Measurements from ENCODE around the gene IQCH. TPM values are rescaled to one million over a fixed set of nuclear protein-coding genes. Genes with fewer than 3 reads are reported as not detected.
A peak's percentile ranks its signal among the peaks of the same experiment; 100 is the strongest.

IQCH gene
- total and polyA plus RNA-seq, 9 of the 15 experiments (the other 6 are each of a cell fraction or from before 2014, with no cell fraction given) = 1.8 to 3.9 (median 2.7) TPM

DNA sequence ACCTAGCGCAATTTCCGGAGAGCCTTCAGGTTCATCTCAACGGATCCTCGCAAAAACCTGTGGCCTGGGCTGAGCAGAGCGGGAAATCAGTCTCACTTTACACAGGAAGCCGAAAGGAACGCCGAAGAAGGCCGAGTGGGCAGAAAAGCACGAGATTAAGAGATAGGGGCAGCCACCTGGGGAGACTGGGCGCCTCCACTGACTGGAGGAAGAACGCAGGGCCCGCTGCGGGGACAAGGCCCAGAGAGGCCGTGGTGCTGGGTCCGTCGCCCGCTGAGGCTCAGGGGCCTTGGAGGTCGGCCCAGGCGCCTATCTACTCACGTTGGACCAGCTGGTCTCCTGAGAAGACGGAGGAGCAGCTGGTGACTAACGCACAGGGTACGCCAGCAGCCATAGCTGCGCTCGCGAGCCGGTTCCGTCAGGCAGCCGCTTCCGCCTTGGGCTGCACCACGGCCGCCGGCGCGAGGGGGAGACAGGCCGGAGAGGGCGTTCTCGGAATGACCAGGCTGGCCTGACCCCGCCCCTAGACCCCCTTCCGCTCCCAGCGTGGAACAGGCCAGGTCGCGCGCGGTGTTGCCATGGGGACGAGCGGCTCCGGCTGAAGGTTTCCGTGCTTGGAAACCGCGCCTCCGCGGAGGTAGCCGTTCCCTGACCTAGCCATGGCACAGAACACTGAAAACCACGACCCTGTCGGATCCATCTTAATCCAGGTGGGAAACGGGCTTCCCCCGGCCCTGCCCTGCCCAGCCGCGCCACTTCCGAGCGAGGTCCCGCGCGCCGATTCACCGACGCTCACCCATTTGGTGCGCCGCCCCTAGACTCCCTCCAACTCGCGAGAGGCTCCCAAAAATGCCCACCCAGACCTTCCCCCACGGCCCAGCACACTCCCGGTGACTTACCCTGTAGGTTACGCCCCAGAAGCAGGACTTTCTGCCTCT lies at the start of gene IQCH, which contains the start of gene AAGAB (continued):
- TF ChIP-seq, protein P1, sequence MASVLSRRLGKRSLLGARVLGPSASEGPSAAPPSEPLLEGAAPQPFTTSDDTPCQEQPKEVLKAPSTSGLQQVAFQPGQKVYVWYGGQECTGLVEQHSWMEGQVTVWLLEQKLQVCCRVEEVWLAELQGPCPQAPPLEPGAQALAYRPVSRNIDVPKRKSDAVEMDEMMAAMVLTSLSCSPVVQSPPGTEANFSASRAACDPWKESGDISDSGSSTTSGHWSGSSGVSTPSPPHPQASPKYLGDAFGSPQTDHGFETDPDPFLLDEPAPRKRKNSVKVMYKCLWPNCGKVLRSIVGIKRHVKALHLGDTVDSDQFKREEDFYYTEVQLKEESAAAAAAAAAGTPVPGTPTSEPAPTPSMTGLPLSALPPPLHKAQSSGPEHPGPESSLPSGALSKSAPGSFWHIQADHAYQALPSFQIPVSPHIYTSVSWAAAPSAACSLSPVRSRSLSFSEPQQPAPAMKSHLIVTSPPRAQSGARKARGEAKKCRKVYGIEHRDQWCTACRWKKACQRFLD (CRISPR knock-in tag; IDR thresholded peaks at IDR 0.05) = peak; percentile 95
- TF ChIP-seq TEAD1 (CRISPR knock-in tag; IDR thresholded peaks at IDR 0.05) (peak; percentile 4 to 85; a peak in 1 of 4 replicates), MIER1 (IDR thresholded peaks at IDR 0.05; ENCODE audit: low read depth) (no peak), TRIM28 (IDR thresholded peaks at IDR 0.05) (no peak), SAP30 (IDR thresholded peaks at IDR 0.05; ENCODE audit: borderline replicate concordance, insufficient read depth, low read depth, low read length, poor library complexity, severe bottlenecking) (peak; percentile 93), SRSF7 (optimal IDR thresholded peaks at IDR 0.05; ENCODE audit: low read depth, low read length) (no peak), HDAC1 (IDR thresholded peaks at IDR 0.05) (peak in 1 of 2 experiments; percentile 89; a peak in 2 of 4 replicates), MAFK (IDR thresholded peaks at IDR 0.05; ENCODE audit: low read length) (0 out of 2 replicates have a peak, but pooled peaks have one; percentile 25), LCOR (CRISPR knock-in tag; IDR thresholded peaks at IDR 0.05) (peak; percentile 74), PTTG1 (tag; IDR thresholded peaks at IDR 0.05; ENCODE audit: low read depth) (no peak), SRF (CRISPR knock-in tag; IDR thresholded peaks at IDR 0.05) (peak in 1 of 2 experiments; percentile 39; a peak in 1 of 4 replicates), MTA3 (IDR thresholded peaks at IDR 0.05; ENCODE audit: borderline replicate concordance) (no peak; the same call in 1 of the 2 replicates), SNRNP70 (optimal IDR thresholded peaks at IDR 0.05; ENCODE audit: low read depth, low read length) (no peak), FOXP1 (CRISPR knock-in tag; IDR thresholded peaks at IDR 0.05) (peak; percentile 92), XRCC3 (IDR thresholded peaks at IDR 0.05) (no peak), ZNF146 (CRISPR knock-in tag; IDR thresholded peaks at IDR 0.05; ENCODE audit: unreplicated experiment) (peak; percentile 19), ZNF121 (CRISPR knock-in tag; conservative IDR thresholded peaks at IDR 0.05) (no peak)
- TF ChIP-seq, protein P2, sequence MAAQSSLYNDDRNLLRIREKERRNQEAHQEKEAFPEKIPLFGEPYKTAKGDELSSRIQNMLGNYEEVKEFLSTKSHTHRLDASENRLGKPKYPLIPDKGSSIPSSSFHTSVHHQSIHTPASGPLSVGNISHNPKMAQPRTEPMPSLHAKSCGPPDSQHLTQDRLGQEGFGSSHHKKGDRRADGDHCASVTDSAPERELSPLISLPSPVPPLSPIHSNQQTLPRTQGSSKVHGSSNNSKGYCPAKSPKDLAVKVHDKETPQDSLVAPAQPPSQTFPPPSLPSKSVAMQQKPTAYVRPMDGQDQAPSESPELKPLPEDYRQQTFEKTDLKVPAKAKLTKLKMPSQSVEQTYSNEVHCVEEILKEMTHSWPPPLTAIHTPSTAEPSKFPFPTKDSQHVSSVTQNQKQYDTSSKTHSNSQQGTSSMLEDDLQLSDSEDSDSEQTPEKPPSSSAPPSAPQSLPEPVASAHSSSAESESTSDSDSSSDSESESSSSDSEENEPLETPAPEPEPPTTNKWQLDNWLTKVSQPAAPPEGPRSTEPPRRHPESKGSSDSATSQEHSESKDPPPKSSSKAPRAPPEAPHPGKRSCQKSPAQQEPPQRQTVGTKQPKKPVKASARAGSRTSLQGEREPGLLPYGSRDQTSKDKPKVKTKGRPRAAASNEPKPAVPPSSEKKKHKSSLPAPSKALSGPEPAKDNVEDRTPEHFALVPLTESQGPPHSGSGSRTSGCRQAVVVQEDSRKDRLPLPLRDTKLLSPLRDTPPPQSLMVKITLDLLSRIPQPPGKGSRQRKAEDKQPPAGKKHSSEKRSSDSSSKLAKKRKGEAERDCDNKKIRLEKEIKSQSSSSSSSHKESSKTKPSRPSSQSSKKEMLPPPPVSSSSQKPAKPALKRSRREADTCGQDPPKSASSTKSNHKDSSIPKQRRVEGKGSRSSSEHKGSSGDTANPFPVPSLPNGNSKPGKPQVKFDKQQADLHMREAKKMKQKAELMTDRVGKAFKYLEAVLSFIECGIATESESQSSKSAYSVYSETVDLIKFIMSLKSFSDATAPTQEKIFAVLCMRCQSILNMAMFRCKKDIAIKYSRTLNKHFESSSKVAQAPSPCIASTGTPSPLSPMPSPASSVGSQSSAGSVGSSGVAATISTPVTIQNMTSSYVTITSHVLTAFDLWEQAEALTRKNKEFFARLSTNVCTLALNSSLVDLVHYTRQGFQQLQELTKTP (IDR thresholded peaks at IDR 0.05; ENCODE audit: low read depth in 1 of 2, partially characterized antibody in 2 of 2) = no peak
- TF ChIP-seq, protein P3, sequence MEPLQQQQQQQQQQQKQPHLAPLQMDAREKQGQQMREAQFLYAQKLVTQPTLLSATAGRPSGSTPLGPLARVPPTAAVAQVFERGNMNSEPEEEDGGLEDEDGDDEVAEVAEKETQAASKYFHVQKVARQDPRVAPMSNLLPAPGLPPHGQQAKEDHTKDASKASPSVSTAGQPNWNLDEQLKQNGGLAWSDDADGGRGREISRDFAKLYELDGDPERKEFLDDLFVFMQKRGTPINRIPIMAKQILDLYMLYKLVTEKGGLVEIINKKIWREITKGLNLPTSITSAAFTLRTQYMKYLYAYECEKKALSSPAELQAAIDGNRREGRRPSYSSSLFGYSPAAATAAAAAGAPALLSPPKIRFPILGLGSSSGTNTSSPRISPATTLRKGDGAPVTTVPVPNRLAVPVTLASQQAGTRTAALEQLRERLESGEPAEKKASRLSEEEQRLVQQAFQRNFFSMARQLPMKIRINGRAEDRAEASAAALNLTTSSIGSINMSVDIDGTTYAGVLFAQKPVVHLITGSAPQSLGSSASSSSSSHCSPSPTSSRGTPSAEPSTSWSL (CRISPR knock-in tag; IDR thresholded peaks at IDR 0.05; ENCODE audit: borderline replicate concordance) = no peak

Data from K562 (cell line).